K562 (cell line): ENCODE data around the gene RNF32. TPM values are rescaled to one million over a fixed set of nuclear protein-coding genes. Genes with fewer than 3 reads are reported as not detected.

ENCODE experiments used
- ATAC-seq: fragments of 200-7000 bp; cut with Tn5 transposase; 3 replicates; pipeline ENCODE4 v1.9.1; 2020; ENCODE audit warnings: moderate library complexity
- BruUV-seq: library from RNA; stranded (reverse); fragments of 400-500 nt; replicated peaks from 2 replicates; lab custom pipeline; 2021; lab: Mats Ljungman, UMichigan
- CTCF ChIA-PET: fragments of 300-600 bp; formaldehyde crosslinking; extraction: SDS; loops from one replicate; lab custom pipeline; 2021; ENCODE audit warnings: low intra/inter-chr PET ratio; lab: Yijun Ruan, JAX
- POLR2A ChIA-PET: fragments of 300-600, 350-650 bp; sonication (Branson Sonifier 250); formaldehyde crosslinking; extraction: SDS; loops from one replicate; lab custom pipeline; 2021; ENCODE audit warnings: antibody characterized with exemption, inconsistent platforms; lab: Yijun Ruan, JAX
- DNase-seq, 4 experiments: peaks; one replicate each; pipeline versions ENCODE4 v3.0.0 to v3.0.0-alpha.2; 2011 to 2018; ENCODE audit warnings: low spot score in 3 of 4, mixed read lengths in 3 of 4; ENCODE audit errors: extremely low read depth in 1 of 4
- FAIRE-seq: peaks from 2 replicates; lab custom pipeline; 2011; peaks lifted over from hg19 to GRCh38; lab: Jason Lieb, UNC
- H2AFZ ChIP-seq: 2 replicates; pipeline ENCODE4 v1.6.0; 2011; ENCODE audit warnings: low read depth, low read length, control low read depth, inconsistent platforms
- H3K27ac ChIP-seq: fragments of 200-600 bp; 3 replicates; pipeline ENCODE4 v1.8.0; 2011; ENCODE audit warnings: low read depth, mild to moderate bottlenecking, control low read depth, inconsistent platforms, low read length, moderate library complexity, mixed read lengths; ENCODE audit errors: extremely low read depth
- H3K27me3 ChIP-seq, 2 experiments: fragments of 300-600 bp in 1 of 2; 2 replicates in 1 of 2; 3 replicates in 1 of 2; pipeline versions ENCODE4 v1.6.0 to v1.8.0; 2011; ENCODE audit warnings: inconsistent platforms in 2 of 2, low read length in 2 of 2, mild to moderate bottlenecking in 1 of 2, mixed read lengths in 1 of 2, moderate library complexity in 1 of 2; ENCODE audit not compliant: control insufficient read depth in 2 of 2, insufficient read depth in 2 of 2
- H3K36me3 ChIP-seq: fragments of 300-600 bp; 3 replicates; pipeline ENCODE4 v1.8.0; 2011; ENCODE audit warnings: mild to moderate bottlenecking, low read length, inconsistent platforms; ENCODE audit not compliant: control insufficient read depth, insufficient read depth
- H3K4me1 ChIP-seq, 2 experiments: fragments of 200-600 bp in 1 of 2; replicated peaks in 1 of 2; 2 replicates in 1 of 2; 3 replicates in 1 of 2; pipeline versions ENCODE4 v1.5.1 to v1.8.0; 2011; ENCODE audit warnings: inconsistent platforms in 2 of 2, low read length in 2 of 2, mild to moderate bottlenecking in 1 of 2, mixed read lengths in 1 of 2, moderate library complexity in 1 of 2; ENCODE audit not compliant: control insufficient read depth in 2 of 2, insufficient read depth in 2 of 2
- H3K4me2 ChIP-seq: 2 replicates; pipeline ENCODE4 v1.6.1; 2011; ENCODE audit warnings: low read length, control low read depth, inconsistent platforms, mixed read lengths; ENCODE audit not compliant: insufficient read depth
- H3K4me3 ChIP-seq: fragments of 200-600 bp; sonication (generic), shearing (Covaris generic); 2 replicates; pipeline ENCODE4 v1.5.1; 2016; ENCODE audit warnings: control low read depth, inconsistent platforms
- H3K79me2 ChIP-seq: fragments of 200-600 bp; 3 replicates; pipeline ENCODE4 v1.8.0; 2011; ENCODE audit warnings: low read length, inconsistent platforms; ENCODE audit not compliant: control insufficient read depth, insufficient read depth
- H3K9ac ChIP-seq, 2 experiments: 2 replicates each; pipeline versions ENCODE4 v1.6.0 to v1.6.1; 2011; ENCODE audit warnings: low read depth in 2 of 2, low read length in 2 of 2, control low read depth in 1 of 2, inconsistent platforms in 1 of 2, mild to moderate bottlenecking in 1 of 2, mixed read lengths in 1 of 2; ENCODE audit not compliant: insufficient read depth in 1 of 2
- H3K9me1 ChIP-seq: one replicate; pipeline ENCODE4 v1.6.0; 2011; ENCODE audit warnings: inconsistent platforms, mild to moderate bottlenecking, low read length, moderate library complexity; ENCODE audit not compliant: control insufficient read depth, insufficient read depth
- H3K9me3 ChIP-seq: replicated peaks from 2 replicates; pipeline ENCODE4 v1.5.1; 2011; ENCODE audit warnings: low read depth, low read length, inconsistent platforms; ENCODE audit not compliant: control insufficient read depth, insufficient read depth
- H4K20me1 ChIP-seq: replicated peaks from 2 replicates; pipeline ENCODE4 v1.6.1; 2011; ENCODE audit warnings: low read length, inconsistent platforms, mixed read lengths; ENCODE audit not compliant: control insufficient read depth, insufficient read depth
- ATF1 ChIP-seq, 2 experiments: fragments of 450-650 bp in 1 of 2; IDR thresholded peaks; 2 replicates each; pipeline ENCODE4 v1.6.1; 2016; ENCODE audit warnings: missing compliant biosample characterization in 1 of 2, missing genetic modification characterization in 1 of 2
- CBFA2T2 ChIP-seq: fragments of 450-650 bp; conservative IDR thresholded peaks from 2 replicates; pipeline ENCODE4 v1.6.1; 2017; ENCODE audit warnings: mild to moderate bottlenecking
- CTBP1 ChIP-seq: fragments of 450-650 bp; IDR thresholded peaks from 2 replicates; pipeline ENCODE4 v1.6.1; 2016; ENCODE audit warnings: borderline replicate concordance
- EZH2 ChIP-seq: IDR thresholded peaks from 2 replicates; pipeline ENCODE4 v1.6.1; 2012; ENCODE audit warnings: low read depth, mild to moderate bottlenecking, inconsistent platforms, low read length, borderline replicate concordance
- MAFF ChIP-seq: IDR thresholded peaks from 2 replicates; pipeline ENCODE4 v1.6.1; 2012; ENCODE audit warnings: low read length, improper control_type of control experiment
- NEUROD1 ChIP-seq: fragments of 150-350 bp; IDR thresholded peaks from 2 replicates; pipeline ENCODE4 v1.6.1; 2014; ENCODE audit warnings: borderline replicate concordance, low read length, low read depth; ENCODE audit not compliant: partially characterized antibody
- POLR2AphosphoS2 ChIP-seq: IDR thresholded peaks from 2 replicates; pipeline ENCODE4 v1.6.1; 2012; ENCODE audit warnings: low read length, improper control_type of control experiment
- PRMT5 ChIP-seq: sonication (generic); formaldehyde crosslinking; IDR thresholded peaks from 2 replicates; pipeline ENCODE4 v1.5.0; 2020; ENCODE audit warnings: missing genetic modification reagents
- RAD51 ChIP-seq: fragments of 450-650 bp; IDR thresholded peaks from 2 replicates; pipeline ENCODE4 v1.7.1; 2016; ENCODE audit warnings: low read depth, mild to moderate bottlenecking, borderline replicate concordance
- ZNF316 ChIP-seq: fragments of 450-650 bp; IDR thresholded peaks from 2 replicates; pipeline ENCODE4 v1.6.1; 2016
- ZNF444 ChIP-seq: fragments of 250-450 bp; sonication (Bioruptor Pico); IDR thresholded peaks from 2 replicates; pipeline ENCODE4 v1.4.0; 2020; ENCODE audit warnings: mild to moderate bottlenecking, moderate library complexity
- ZNF507 ChIP-seq: conservative IDR thresholded peaks from 2 replicates; pipeline ENCODE4 v1.6.1; 2017; ENCODE audit warnings: missing genetic modification characterization, missing compliant biosample characterization
- ZNF778 ChIP-seq: fragments of 450-650 bp; formaldehyde crosslinking; IDR thresholded peaks from 2 replicates; pipeline ENCODE4 v1.4.0; 2020; ENCODE audit warnings: mild to moderate bottlenecking, moderate library complexity
- WGBS: fragments of 100-300 bp; shearing (Covaris generic); methylation state at CpG from one replicate; pipeline ENCODE4 v1.1.6; 2016; ENCODE audit warnings: low coverage, mixed read lengths; ENCODE audit not compliant: insufficient coverage; ENCODE audit errors: missing lambda C conversion rate; 5-methylcytosine and 5-hydroxymethylcytosine counted together
- in situ Hi-C: fragments of 300-500 bp; cut with MboI; formaldehyde crosslinking; loops from 4 replicates; pipeline ENCODE4 v1.15.0; 2018; ENCODE audit warnings: inconsistent platforms, mixed read lengths
- intact Hi-C: fragments of 100-400 bp; cut with micrococcal nuclease; formaldehyde crosslinking; loops from 2 replicates; pipeline ENCODE4 v1.14.2; 2022
- polyA plus RNA-seq, 8 experiments: library from polyadenylated mRNA; depleted of rRNA in 4 of 8; stranded (reverse) in 5 of 8; unstranded in 3 of 8; fragments of >200 nt; fragmentation: Nextera tagmentation in 2 of 8; fragmentation: Illumina TruSeq in 1 of 8; extraction: Ambion mirVana in 2 of 8; extraction: Trizol in 1 of 8; gene quantifications; 2 replicates each; pipeline versions ENCODE4 v1.2.1 to v1.2.3, GENCODE V29; 2011 to 2014; ENCODE audit warnings: inconsistent platforms in 1 of 8, missing spikeins in 1 of 8
- total RNA-seq, 7 experiments: library from RNA; depleted of rRNA in 6 of 7; stranded (reverse); fragments of >200 nt in 6 of 7; fragmentation: Illumina TruSeq in 2 of 7; extraction: Trizol in 2 of 7; gene quantifications; 2 replicates each; pipeline versions ENCODE4 v1.2.1 to v1.2.3, GENCODE V29; 2011 to 2021; ENCODE audit warnings: low replicate concordance in 1 of 7
- TF ChIP-seq, protein P1 (sequence below): fragments of 450-650 bp; IDR thresholded peaks from 2 replicates; pipeline ENCODE4 v1.6.1; 2018; ENCODE audit not compliant: partially characterized antibody
- TF ChIP-seq, protein P2 (sequence below): fragments of 450-650 bp; IDR thresholded peaks from 2 replicates; pipeline ENCODE4 v1.6.1; 2014; ENCODE audit warnings: low read depth, mild to moderate bottlenecking, moderate library complexity, borderline replicate concordance
- TF ChIP-seq, protein P3 (sequence below), 2 experiments: fragments of 250-450 bp in 1 of 2; fragments of 450-650 bp in 1 of 2; sonication (Bioruptor Pico) in 1 of 2; IDR thresholded peaks; 2 replicates each; pipeline versions ENCODE4 v1.6.1 to v1.8.0; 2016 to 2021; ENCODE audit warnings: mild to moderate bottlenecking in 2 of 2, moderate library complexity in 2 of 2, missing compliant biosample characterization in 1 of 2, missing genetic modification characterization in 1 of 2

The RNF32 gene
- total and polyA plus RNA-seq, 9 of the 15 experiments (the other 6 are each of a cell fraction or from before 2014, with no cell fraction given), result 2.6 to 7.0 (median 4.6) TPM

DNA sequence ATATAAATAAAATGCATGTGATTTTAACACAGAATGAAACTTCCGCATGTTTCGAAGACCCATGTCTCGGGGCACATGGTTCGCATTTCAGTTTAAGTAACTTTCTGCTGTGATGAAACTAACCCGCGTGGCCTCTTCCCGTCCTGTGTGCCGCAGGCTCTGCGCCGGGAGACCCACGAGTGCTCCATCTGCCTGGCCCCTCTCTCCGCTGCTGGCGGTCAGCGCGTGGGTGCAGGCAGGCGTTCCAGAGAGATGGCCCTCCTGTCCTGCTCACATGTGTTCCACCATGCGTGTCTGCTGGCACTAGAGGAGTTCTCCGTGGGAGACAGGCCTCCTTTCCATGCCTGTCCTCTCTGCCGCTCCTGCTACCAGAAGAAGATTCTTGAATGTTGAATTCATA, 35.7 kb downstream of the RNF32 start (continued):
- TF ChIP-seq, protein P1, sequence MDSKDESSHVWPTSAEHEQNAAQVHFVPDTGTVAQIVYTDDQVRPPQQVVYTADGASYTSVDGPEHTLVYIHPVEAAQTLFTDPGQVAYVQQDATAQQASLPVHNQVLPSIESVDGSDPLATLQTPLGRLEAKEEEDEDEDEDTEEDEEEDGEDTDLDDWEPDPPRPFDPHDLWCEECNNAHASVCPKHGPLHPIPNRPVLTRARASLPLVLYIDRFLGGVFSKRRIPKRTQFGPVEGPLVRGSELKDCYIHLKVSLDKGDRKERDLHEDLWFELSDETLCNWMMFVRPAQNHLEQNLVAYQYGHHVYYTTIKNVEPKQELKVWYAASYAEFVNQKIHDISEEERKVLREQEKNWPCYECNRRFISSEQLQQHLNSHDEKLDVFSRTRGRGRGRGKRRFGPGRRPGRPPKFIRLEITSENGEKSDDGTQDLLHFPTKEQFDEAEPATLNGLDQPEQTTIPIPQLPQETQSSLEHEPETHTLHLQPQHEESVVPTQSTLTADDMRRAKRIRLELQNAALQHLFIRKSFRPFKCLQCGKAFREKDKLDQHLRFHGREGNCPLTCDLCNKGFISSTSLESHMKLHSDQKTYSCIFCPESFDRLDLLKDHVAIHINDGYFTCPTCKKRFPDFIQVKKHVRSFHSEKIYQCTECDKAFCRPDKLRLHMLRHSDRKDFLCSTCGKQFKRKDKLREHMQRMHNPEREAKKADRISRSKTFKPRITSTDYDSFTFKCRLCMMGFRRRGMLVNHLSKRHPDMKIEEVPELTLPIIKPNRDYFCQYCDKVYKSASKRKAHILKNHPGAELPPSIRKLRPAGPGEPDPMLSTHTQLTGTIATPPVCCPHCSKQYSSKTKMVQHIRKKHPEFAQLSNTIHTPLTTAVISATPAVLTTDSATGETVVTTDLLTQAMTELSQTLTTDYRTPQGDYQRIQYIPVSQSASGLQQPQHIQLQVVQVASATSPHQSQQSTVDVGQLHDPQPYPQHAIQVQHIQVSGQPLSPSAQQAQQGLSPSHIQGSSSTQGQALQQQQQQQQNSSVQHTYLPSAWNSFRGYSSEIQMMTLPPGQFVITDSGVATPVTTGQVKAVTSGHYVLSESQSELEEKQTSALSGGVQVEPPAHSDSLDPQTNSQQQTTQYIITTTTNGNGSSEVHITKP, result no peak
- TF ChIP-seq EZH2 (no peak), CBFA2T2 (no peak)

DNA sequence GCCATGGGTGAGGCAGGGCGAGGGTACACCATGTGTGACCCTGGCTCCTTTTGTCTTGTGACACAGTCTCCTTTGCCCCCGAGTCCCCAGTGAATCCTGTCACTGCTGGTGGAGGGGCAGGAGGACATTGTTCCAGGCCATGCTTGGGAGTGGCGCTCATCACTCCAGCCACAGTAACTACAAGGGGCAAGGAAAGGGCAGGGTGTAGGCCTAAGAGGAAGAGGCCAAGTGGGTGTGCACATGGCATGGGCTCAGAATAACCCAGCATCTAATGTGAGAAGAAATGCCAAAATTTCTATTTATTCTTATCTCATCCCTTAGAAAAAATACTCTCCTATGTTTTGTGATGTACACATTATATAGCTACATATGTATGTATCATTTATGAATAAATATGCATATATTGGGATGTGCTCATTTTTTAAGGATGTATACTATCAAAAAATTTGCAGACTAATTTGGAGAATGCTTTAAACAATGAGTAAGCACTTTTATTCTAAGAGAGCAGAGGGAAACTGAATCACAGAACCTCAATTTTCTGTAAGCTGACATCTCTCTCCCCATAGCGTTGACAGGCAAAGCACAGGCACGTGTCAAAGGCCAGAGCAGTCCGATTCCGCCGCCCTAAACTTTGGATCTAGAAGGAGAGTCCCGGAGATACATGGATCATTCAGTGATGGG, 36.9 kb downstream of the RNF32 start:
- Histone ChIP-seq H3K79me2 (no peaks in the 10 kb centered on the region), H3K36me3 (peaks cover 71% of the 10 kb centered on the region), H3K27ac (no peak overlapping the region), H3K9ac (no peak overlapping the region), H3K4me3 (no peak overlapping the region), H3K4me1 (0 out of 5 replicates have a peak, but pooled peaks cover 0 to 3% of the 10 kb centered on the region in 2 experiments), H3K4me2 (no peak overlapping the region), H2AFZ (no peak overlapping the region), H3K9me1 (no peaks in the 10 kb centered on the region), H3K27me3 (no peaks in the 10 kb centered on the region), H3K9me3 (no peaks in the 10 kb centered on the region), H4K20me1 (no peaks in the 10 kb centered on the region)
- CTCF ChIA-PET, result no interaction called here
- no peak for ATAC-seq
- in situ Hi-C loops, result no loop called here
- no peak for DNase-seq
- 93% methylated on average over 9 of the region's 9 CpGs for WGBS
- no peak for FAIRE-seq
- intact Hi-C loops, result no loop called here
- POLR2A ChIA-PET, result interaction anchor here (0.5 to 1.6 kb wide), 3 partner anchors 10 to 367 kb away, joined by 3 to 4 read pairs (median 3); no protein-coding TSS in a partner anchor
- no TSS peak for BruUV-seq
- TF ChIP-seq ZNF507 (tag) (no peak), NEUROD1 (no peak), ZNF778 (CRISPR knock-in tag) (no peak), CTBP1 (no peak), RAD51 (no peak), ZNF444 (CRISPR knock-in tag) (no peak), PRMT5 (no peak), ZNF316 (peak; percentile 79), POLR2AphosphoS2 (no peak), MAFF (peak; percentile 40), ATF1 (CRISPR knock-in tag; IDR thresholded peaks at IDR 0.05) (no peak), ATF1 (tag; IDR thresholded peaks at IDR 0.05) (no peak)
- TF ChIP-seq, protein P2, sequence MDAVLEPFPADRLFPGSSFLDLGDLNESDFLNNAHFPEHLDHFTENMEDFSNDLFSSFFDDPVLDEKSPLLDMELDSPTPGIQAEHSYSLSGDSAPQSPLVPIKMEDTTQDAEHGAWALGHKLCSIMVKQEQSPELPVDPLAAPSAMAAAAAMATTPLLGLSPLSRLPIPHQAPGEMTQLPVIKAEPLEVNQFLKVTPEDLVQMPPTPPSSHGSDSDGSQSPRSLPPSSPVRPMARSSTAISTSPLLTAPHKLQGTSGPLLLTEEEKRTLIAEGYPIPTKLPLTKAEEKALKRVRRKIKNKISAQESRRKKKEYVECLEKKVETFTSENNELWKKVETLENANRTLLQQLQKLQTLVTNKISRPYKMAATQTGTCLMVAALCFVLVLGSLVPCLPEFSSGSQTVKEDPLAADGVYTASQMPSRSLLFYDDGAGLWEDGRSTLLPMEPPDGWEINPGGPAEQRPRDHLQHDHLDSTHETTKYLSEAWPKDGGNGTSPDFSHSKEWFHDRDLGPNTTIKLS, result no peak
- TF ChIP-seq, protein P3, sequence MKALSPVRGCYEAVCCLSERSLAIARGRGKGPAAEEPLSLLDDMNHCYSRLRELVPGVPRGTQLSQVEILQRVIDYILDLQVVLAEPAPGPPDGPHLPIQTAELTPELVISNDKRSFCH (CRISPR knock-in tag; IDR thresholded peaks at IDR 0.05), result no peak
- TF ChIP-seq, protein P3 (tag; IDR thresholded peaks at IDR 0.05), result no peak
